GM13976 (cell line): ENCODE results near the gene FIGN.

Source experiments
- DNase-seq: peaks from one replicate; pipeline ENCODE4 v3.0.0; 2012; ENCODE audit warnings: low spot score
- in situ Hi-C: fragments of 300-500 bp; cut with MboI; formaldehyde crosslinking; loops from one replicate; pipeline ENCODE4 v1.12.0; 2022; ENCODE audit warnings: low sequenced_read_pairs, mixed read lengths, inconsistent platforms; ENCODE audit not compliant: unreplicated experiment
- TF ChIP-seq, protein P1 (sequence below): IDR thresholded peaks from 2 replicates; pipeline ENCODE4 v1.5.1; 2012; ENCODE audit warnings: borderline replicate concordance, mild to moderate bottlenecking; ENCODE audit not compliant: insufficient read depth; ENCODE audit errors: extremely low read depth, missing control alignments, control extremely low read depth

FIGN gene

DNA sequence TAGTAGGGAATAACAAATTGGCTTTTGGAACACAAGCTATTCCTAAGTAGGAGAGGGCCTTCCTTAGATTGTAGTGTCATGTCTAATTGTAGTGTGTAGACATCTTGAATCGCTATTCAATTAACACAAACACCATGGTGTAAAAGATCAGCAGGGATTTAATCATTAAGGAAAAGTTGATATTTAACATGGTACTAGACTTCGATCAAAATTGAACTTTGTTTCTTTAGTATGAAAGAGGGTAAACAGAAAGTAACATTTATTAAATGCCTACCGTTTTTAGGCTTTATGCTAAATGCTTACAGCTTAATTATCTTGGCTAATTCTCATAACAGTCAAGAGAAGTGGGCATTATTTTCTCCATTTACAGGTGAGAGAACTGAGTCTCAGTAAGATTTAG is 37.5 kb upstream of the FIGN start:
- TF ChIP-seq, protein P1, sequence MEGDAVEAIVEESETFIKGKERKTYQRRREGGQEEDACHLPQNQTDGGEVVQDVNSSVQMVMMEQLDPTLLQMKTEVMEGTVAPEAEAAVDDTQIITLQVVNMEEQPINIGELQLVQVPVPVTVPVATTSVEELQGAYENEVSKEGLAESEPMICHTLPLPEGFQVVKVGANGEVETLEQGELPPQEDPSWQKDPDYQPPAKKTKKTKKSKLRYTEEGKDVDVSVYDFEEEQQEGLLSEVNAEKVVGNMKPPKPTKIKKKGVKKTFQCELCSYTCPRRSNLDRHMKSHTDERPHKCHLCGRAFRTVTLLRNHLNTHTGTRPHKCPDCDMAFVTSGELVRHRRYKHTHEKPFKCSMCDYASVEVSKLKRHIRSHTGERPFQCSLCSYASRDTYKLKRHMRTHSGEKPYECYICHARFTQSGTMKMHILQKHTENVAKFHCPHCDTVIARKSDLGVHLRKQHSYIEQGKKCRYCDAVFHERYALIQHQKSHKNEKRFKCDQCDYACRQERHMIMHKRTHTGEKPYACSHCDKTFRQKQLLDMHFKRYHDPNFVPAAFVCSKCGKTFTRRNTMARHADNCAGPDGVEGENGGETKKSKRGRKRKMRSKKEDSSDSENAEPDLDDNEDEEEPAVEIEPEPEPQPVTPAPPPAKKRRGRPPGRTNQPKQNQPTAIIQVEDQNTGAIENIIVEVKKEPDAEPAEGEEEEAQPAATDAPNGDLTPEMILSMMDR, result no peak
- in situ Hi-C loops, result no loop called here
- no peak for DNase-seq

DNA sequence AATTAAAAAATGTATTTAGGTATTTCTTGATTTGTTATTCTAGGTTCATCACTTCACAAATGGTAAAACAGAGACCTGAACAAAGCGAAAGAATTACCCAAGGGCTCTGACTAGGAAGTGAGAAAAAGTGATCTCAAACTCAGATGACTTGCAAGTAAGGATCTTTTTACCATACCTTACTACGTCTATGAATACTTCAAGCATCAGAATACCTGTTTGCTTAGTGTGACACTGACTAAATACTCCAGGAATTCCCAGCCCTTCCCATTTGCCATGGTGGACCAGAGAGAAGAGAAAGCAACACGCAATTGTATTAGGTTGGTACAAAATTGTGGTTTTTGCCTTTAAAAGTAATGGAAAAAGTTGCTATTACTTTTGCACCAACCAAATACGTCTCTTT is 35.8 kb upstream of the FIGN start:
- in situ Hi-C loops, result no loop called here
- TF ChIP-seq, protein P1, result no peak
- DNase-seq, result no peak

DNA sequence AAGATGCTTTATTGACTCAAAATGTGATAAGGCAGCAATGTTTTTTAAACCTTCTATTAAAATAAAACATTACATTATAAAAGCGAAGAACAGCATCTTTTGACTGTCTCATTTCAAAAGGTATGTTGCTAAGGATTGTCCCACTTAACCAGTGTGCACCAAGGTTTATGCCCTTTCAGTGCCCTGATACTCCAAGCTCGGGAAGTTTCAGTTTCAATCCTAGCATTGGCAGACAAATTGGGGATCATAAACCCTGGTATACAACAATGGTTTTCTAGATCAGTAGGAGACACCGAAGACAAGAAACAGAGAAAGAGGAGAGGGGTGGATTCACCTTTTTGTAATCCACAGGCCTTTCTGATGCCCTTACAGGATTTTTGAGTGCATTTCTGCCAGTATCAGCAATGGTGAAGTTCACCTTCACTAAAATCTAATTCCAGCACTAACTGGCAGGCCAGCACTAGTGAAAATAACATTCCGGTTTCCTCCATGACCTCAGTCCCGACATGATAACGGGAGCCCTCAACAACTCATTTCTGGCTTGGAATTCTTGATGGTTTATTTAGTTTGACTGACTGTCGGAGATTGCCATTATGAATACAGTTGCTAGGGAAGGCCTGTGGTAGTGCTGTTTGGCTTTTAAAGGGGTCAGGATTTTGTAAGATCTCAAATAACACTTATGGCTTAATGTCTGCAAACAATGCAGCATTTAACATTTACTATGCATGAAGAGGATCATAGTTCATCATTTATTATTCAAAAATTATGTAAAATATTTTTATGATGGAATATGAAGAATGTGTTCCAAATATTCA is 33.3 kb upstream of the FIGN start:
- DNase-seq, result no peak

DNA sequence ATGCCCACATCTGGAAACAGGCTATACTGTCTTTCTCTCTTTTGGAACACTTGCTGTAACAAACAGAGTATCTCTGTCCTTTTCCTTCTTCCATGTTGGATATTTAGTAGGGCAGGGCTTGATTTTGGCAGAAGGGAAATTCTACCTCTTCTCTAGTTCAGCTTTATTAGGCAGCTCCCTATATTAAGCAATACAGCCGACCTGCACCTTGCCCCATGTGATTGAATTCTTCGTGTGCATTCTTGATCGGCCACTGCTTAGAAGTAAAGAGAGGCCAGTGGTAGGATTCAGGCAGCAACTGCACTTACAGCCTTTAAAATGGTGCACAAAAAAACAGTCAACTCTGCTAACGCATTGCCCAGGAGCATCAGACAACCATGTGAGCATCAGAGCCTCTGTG is 31.3 kb upstream of the FIGN start:
- in situ Hi-C loops, result no loop called here
- no peak for DNase-seq
- TF ChIP-seq, protein P1, result no peak

More for the DNA sequence above, 33.3 kb upstream of the FIGN start:
- TF ChIP-seq, protein P1, result no peak
- in situ Hi-C loops, result no loop called here

- TF ChIP-seq, protein P1, result no peak
- in situ Hi-C loops, result no loop called here
- DNase-seq, result no peak
Measured at GRCh38 chr2:163764566-163764965, 28.8 kb upstream of the FIGN start.

GRCh38 chr2:163759013-163759412 is 23.2 kb upstream of the FIGN start:
- TF ChIP-seq, protein P1, result no peak
- DNase-seq, result no peak
- in situ Hi-C loops, result no loop called here
